Vagina (tissue), 2 donors: Measurements from ENCODE around the gene LRRC42. TPM values are rescaled to one million over a fixed set of nuclear protein-coding genes. Genes with fewer than 3 reads are reported as not detected.
"Not testable (repeated sequence)": the region's sequence is repeated elsewhere in the genome, so short reads cannot be mapped to it uniquely, and the experiment has no call there.

Source experiments
- DNase-seq, 2 donors: peaks; one replicate each; pipeline ENCODE4 v3.0.0-alpha.2; 2017; ENCODE audit errors: extremely low spot score in 2 of 2
- H3K27ac ChIP-seq: fragments of 200-600 bp; sonication (generic); one replicate; pipeline ENCODE4 v1.5.1; 2019
- H3K27me3 ChIP-seq: fragments of 200-600 bp; sonication (generic); one replicate; pipeline ENCODE4 v1.5.1; 2019
- H3K36me3 ChIP-seq, 2 donors: fragments of 200-600 bp; sonication (generic); one replicate each; pipeline ENCODE4 v1.5.1; 2017 to 2019
- H3K4me1 ChIP-seq: fragments of 200-600 bp; sonication (generic); one replicate; pipeline ENCODE4 v1.5.1; 2019
- H3K4me3 ChIP-seq, 2 donors: fragments of 200-600 bp; sonication (generic); 1 replicate in 1 of 2; 2 replicates in 1 of 2; pipeline ENCODE4 v1.5.1; 2016 to 2019
- H3K9me3 ChIP-seq: fragments of 200-600 bp; sonication (generic); one replicate; pipeline ENCODE4 v1.5.1; 2019
- CTCF ChIP-seq, 3 experiments: fragments of 450-650 bp in 2 of 3; fragments of 200-600 bp in 1 of 3; sonication (generic) in 1 of 3; IDR thresholded peaks; one replicate each; pipeline ENCODE4 v1.5.1; 2017 to 2019; ENCODE audit warnings: antibody characterized with exemption in 3 of 3, mild to moderate bottlenecking in 2 of 3, moderate library complexity in 2 of 3
- POLR2A ChIP-seq, 2 donors: fragments of 450-650 bp; IDR thresholded peaks; one replicate each; pipeline ENCODE4 v1.6.1; 2017; ENCODE audit warnings: antibody characterized with exemption in 2 of 2, mild to moderate bottlenecking in 2 of 2, moderate library complexity in 2 of 2
- POLR2AphosphoS5 ChIP-seq, 2 donors: sonication (generic); formaldehyde crosslinking; IDR thresholded peaks; one replicate each; pipeline ENCODE4 v1.9.0; 2017; ENCODE audit warnings: antibody characterized with exemption in 2 of 2, mild to moderate bottlenecking in 2 of 2, low read depth in 1 of 2; ENCODE audit not compliant: insufficient read depth in 1 of 2
- intact Hi-C: fragments of 100-400 bp; cut with DNase I; formaldehyde crosslinking; loops from one replicate; pipeline ENCODE4 v1.15.1; 2023
- total RNA-seq: library from RNA; depleted of rRNA; stranded (reverse); fragments of >200 nt; gene quantifications from one replicate; pipeline ENCODE4 v1.2.3, GENCODE V29; 2016

The LRRC42 gene
- total RNA-seq, 1 donor from 2014 or later = 31.7 TPM

- Histone ChIP-seq H3K9me3 (no peaks in the 10 kb centered on the region), H3K27ac (no peak overlapping the region), H3K4me1 (no peaks in the 10 kb centered on the region), H3K4me3 (no peak overlapping the region), H3K36me3 (peaks cover 0 to 69% of the 10 kb centered on the region in 2 donors), H3K27me3 (no peaks in the 10 kb centered on the region)
- intact Hi-C loops = no loop called here
- TF ChIP-seq POLR2AphosphoS5 (IDR thresholded peaks at IDR 0.05; ENCODE audit: insufficient read depth in 1 of 2, low read depth in 1 of 2) (no peak), CTCF (IDR thresholded peaks at IDR 0.05) (no peak), POLR2A (IDR thresholded peaks at IDR 0.05) (no peak)
- DNase-seq = no peak
Measured at GRCh38 chr1:53966794-53967193, 20.6 kb downstream of the LRRC42 start.

DNA sequence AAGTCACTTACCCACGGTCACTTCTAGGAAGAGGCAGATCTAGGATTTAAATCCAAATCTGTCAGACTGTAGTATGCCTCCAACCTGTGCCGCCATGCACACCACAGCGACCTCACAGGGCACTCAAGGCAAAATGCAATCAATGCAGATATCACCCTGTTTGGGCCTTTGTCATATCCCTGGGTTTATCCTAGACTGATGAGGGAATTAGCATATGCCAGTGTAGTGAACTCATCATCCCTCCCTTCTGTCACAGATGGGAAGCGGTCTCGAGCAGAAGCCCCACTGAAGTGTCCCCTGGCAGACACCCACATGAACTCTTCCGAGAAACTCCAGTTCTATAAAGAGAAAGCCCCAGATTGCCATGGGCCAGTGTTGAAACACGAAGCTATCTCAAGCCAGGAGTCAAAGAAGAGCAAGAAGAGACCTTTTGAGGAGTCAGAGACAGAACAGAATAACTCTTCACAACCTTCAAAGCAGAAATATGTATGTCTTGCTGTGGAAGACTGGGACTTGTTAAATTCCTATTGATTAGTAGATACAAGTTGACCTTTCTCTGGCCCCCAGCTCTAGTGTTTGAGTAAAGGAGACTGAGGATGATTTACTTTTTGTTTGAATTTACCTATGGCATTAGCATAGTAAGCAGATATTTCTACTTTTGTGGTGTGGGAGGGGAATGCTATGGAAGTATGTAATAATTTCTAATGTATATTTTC, 21.4 kb downstream of the LRRC42 start:
- Histone ChIP-seq H3K9me3 (no peaks in the 10 kb centered on the region), H3K36me3 (peaks cover 0 to 62% of the 10 kb centered on the region in 2 donors), H3K4me3 (no peak overlapping the region), H3K27ac (no peak overlapping the region), H3K4me1 (no peaks in the 10 kb centered on the region), H3K27me3 (no peaks in the 10 kb centered on the region)
- intact Hi-C loops = no loop called here
- TF ChIP-seq POLR2A (IDR thresholded peaks at IDR 0.05) (no peak), POLR2AphosphoS5 (IDR thresholded peaks at IDR 0.05; ENCODE audit: insufficient read depth in 1 of 2, low read depth in 1 of 2) (no peak), CTCF (IDR thresholded peaks at IDR 0.05) (no peak)
- DNase-seq = no peak

DNA sequence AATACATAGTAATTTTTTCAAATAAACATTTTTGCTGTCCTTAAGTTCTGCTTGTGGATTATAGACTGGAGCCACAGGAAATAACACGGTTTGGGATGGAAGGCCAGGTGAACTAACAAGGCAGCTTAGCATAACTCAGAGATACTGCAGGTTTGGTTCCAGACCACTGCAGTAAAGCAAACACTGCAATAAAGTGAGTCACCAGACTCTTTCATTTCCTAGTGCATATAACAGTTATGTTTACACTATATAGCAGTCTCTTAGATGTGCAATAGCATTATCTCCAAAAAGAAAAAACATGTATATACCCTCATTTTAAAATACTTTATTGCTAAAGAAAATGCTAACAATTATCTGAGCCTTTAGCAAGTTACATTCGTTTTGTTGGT, 22.0 kb downstream of the LRRC42 start:
- TF ChIP-seq POLR2AphosphoS5 (IDR thresholded peaks at IDR 0.05; ENCODE audit: insufficient read depth in 1 of 2, low read depth in 1 of 2) (no peak), POLR2A (IDR thresholded peaks at IDR 0.05) (no peak), CTCF (IDR thresholded peaks at IDR 0.05) (no peak)
- intact Hi-C loops = no loop called here
- no peak for DNase-seq
- Histone ChIP-seq H3K27ac (no peak overlapping the region), H3K9me3 (no peaks in the 10 kb centered on the region), H3K27me3 (no peaks in the 10 kb centered on the region), H3K36me3 (peaks cover 0 to 56% of the 10 kb centered on the region in 2 donors), H3K4me1 (no peaks in the 10 kb centered on the region), H3K4me3 (no peak overlapping the region)

DNA sequence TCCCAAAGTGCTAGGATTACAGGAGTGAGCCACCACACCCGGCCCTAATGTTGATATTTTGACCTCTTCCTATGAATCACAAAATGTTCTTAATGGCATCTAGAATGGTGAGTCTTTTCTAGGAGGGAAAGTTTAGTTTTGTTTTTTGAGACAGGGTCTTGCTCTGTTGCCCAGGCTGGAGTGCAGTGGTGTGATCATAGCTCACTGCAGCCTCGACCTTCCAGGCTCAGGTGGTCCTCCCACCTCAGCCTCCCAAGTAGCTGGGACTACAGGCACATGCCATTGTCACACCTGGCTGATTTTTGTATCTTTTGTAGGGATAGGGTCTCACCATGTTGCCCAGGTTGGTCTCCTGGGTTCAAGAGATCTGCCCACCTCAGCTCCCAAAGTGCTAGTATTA, 23.2 kb downstream of the LRRC42 start:
- peaks cover 0 to 45% of the 10 kb centered on the region in 2 donors for H3K36me3 ChIP-seq
- H3K27me3 ChIP-seq, H3K4me1 ChIP-seq, intact Hi-C loops, H3K27ac ChIP-seq, DNase-seq, H3K4me3 ChIP-seq, H3K9me3 ChIP-seq: not testable (repeated sequence)

- intact Hi-C loops = no loop called here
- no peak for DNase-seq
- no peaks in the 10 kb centered on the region for H3K9me3 ChIP-seq
- no peaks in the 10 kb centered on the region for H3K27me3 ChIP-seq
- H3K4me1 ChIP-seq = no peaks in the 10 kb centered on the region
- no peak overlapping the region for H3K27ac ChIP-seq
- TF ChIP-seq POLR2A (IDR thresholded peaks at IDR 0.05) = no peak
- TF ChIP-seq POLR2AphosphoS5 (IDR thresholded peaks at IDR 0.05; ENCODE audit: insufficient read depth in 1 of 2, low read depth in 1 of 2) = no peak
- no peak for TF ChIP-seq CTCF (IDR thresholded peaks at IDR 0.05)
- H3K4me3 ChIP-seq = no peak overlapping the region
- peaks cover 0 to 35% of the 10 kb centered on the region in 2 donors for H3K36me3 ChIP-seq
Measured at GRCh38 chr1:53971718-53972117, 25.6 kb downstream of the LRRC42 start.
